HuH-7.5 (cell line): Measurements from ENCODE around the gene PTPRD.
"Not testable (repeated sequence)": the region's sequence is repeated elsewhere in the genome, so short reads cannot be mapped to it uniquely, and the experiment has no call there.

Experiments
- DNase-seq: peaks from one replicate; pipeline ENCODE4 v3.0.0; 2011; ENCODE audit warnings: low spot score

The PTPRD gene

DNA sequence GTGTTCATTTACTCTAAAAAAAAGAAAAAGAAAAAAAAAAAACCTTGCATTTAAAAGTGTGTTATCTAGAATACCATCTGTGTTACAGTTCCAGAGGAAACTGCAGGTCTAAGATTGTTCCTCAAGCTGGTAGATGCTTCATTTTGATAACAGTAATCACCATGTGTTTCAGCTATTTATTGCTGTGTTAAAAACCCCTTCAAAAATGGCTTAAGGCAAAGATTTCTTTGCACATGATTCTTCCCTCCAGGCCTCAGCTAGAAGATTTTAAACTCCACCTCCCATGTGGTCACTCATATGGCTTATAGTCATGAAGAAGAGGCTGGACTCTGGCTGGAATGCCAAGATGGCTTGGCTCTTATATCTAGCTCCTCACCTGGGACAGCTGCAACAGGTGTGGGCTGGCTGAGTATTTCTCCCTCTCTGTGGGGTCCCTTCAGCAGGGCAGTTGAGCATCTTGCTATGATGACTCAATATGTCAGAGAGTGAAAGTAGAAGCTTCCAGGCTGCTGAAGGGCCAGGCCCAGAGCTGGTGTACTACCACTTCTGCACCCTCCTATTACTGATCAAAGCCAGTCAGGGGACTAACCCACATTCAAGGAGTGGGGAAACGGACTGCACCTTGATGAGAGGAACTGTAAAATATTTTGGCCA lies 1892.8 kb downstream of the PTPRD start:
- no peak for DNase-seq

DNA sequence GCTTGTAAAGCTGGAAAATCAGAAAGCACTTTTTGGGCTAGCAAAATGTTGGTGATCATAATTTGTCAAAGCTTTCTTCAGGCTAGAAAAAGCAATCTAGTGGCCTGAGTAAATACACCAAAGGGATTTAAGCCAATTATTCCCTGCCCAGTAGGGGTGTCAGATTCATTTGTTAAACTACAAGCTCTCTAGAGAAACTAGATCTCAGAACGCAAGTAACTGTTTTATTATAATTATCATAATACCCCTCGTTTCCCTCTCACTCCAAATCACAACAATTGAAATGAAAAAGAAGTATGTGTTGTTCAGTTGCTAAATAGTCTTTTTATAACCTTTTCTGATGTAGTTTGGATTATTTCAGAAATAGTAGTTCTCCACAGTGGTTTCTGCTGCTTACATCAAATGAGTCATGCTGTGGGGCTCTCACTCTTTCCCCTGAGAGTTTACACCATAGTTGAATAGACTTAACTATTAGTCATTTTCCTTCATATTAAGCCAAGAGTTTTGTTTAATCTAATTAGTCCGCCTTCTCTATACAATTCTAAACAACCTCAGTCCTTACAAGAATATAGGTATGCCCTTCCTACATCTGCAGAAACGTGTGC lies 1894.6 kb downstream of the PTPRD start:
- DNase-seq: no peak

DNA sequence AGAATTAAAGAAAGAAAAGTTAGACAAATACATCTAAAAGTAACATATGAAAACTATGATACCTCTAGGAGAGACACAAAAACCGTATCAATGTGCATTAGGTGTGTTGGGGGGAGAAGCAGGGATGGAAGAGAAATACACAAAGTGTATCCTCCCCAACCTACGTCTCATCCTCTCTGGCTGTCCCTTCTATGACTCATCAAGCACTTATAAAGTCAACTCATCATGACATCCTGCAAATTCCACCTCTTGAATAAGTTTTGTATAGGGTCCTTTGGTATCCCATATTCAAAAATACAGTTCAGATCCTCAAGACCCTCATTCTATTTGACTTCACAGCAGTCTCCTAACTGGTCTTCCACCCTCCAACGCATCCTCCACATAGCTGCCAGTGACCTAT lies 1895.7 kb downstream of the PTPRD start:
- no peak for DNase-seq

DNA sequence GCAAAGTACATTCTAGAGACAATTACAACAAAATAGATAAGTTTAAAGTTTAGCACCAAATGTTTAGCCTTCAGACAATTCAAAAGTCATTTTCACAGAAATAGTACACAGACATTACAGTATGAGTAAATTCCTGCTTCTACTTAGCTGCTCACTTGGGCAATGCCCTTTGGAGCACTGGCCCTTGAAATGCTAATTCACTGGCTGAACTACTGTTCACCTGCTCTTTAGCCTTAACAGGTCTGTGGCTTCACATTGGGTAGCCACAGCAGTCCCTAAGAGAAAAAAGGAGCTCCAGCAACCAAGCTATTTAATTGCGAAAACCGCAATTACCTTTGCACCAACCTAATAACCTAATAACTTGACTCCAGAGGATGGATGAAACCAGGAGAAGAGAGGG lies 1897.0 kb downstream of the PTPRD start:
- no peak for DNase-seq

DNA sequence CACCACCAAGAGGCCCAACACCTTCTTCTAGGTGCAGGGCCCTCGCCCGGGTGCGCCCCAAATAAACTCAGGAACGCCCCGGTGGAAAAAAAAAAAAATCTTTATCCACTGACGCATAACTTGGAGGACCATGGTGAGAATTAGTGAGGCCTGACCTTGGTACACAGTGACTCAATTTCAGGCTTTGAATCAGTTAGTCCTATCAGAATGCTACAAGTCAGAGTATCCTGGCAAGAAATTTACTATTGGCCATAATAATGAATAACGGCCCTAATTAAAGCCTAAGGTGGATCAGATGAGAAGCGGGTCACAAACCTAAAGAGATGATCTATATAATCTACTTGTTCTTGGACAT lies 1899.0 kb downstream of the PTPRD start:
- no peak for DNase-seq

DNA sequence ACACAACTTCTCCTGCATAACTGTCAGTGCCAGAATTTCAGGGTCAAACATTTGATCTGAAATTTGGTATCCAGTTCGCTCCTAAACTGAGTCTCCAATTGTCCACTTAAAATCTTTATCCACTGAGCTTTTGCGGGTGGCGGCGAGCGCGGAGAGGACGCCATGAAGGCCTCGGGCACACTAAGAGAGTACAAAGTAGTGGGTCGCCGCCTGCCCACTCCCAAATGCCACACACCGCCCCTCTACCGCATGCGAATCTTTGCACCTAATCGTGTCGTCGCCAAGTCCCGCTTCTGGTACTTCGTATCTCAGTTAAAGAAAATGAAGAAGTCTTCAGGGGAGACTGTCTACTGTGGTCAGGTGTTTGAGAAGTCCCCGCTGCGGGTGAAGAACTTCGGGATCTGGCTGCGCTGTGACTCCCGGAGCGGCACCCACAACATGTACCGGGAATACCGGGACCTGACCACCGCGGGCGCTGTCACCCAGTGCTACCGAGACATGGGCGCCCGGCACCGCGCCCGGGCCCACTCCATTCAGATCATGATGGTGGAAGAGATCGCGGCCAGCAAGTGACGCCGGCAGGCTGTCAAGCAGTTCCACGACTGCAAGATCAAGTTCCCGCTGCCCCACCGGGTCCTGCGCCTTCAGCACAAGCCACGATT lies 1899.5 kb downstream of the PTPRD start:
- DNase-seq: no peak

DNA sequence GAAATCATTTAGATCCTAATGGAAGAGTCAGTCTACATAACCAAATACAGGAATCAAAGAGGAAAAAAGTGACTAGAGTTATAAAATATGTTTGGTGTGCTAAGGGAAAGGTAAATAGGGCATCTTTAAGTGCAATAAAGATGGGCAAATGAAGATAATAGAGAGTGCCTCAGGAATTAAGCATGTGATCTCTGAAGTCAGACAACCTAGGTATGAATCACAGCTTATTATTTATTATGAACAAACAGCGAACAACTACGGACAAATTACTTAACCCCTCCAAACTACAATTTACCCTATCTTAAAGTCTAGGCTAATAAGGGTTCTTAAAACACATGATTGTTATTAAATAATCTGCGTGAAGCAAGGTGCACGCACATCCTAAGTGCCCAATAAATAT lies 1903.1 kb downstream of the PTPRD start:
- no peak for DNase-seq

DNA sequence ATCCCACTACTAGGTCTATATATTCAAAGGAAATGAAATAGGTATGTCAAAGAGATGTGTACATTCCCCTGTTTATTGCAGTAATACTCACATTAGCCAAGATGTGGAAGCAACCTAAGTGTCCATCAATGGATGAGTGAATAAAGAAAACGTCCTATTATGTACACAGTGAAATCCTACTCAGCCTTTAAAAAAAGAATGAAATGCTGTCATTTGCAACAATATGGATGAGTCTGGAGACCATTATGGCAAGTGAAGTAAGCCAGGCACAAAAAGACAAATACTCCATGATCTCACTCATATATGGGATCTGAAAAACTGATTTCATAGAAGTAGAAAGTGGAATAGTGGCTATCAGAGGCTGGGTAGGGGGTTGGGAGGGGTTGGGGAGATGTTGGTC lies 1904.1 kb downstream of the PTPRD start:
- no peak for DNase-seq

DNA sequence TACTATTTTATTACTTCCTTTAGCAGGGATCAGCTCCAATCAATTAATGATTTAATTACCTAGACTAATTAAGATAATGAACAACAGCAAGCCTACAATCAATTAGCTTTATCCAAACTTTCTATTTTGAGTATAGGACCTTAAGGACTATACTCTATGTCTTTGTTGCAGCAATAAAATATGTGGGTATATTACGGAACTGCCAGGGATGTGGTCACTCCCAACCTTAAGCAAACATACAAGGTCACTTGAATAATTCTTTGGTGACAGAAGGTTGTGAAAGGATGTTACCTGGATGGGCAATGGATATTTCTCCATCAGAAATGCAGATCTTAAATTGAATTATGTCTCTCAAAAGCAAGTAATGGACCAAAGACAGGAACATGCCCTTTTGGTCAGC lies 1905.8 kb downstream of the PTPRD start:
- DNase-seq: no peak

DNA sequence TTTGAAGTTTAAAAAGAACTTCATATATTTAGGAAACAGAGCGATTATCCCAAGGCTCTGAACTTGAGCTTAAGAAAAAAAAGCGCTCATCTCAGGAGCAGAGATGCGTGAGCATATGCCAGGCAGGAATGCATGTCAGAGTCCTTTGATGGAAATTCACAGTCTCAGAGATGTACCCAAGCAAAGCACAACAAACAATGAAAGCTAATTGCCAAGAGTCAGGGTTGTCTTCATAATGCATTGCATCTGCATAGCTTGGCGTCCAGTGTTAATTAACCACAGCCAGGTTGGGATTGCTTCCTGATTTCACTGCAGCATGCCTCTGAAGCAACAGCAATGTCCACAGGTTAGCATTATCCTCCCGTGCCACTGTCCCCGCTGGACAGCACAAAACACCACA lies 1906.3 kb downstream of the PTPRD start:
- no peak for DNase-seq

DNA sequence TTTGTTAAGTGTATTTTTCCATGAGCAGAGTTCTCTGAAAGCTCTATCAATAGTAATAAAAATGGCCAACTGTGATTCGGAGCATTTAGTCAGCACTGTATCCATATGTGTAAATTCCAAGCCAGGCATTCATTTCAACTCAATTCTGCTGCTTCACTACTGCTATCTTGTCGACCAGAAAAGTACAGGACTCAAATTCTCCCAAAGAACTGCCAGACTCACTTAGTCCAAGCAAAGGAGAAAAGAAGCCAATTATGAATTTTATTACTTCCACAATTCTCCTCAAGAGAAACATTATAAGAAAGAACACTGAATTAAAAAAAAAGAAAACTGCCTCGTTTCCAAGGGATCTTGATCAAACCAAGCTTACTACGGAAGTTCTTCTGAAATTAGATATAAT lies 1906.9 kb downstream of the PTPRD start:
- DNase-seq: no peak

DNA sequence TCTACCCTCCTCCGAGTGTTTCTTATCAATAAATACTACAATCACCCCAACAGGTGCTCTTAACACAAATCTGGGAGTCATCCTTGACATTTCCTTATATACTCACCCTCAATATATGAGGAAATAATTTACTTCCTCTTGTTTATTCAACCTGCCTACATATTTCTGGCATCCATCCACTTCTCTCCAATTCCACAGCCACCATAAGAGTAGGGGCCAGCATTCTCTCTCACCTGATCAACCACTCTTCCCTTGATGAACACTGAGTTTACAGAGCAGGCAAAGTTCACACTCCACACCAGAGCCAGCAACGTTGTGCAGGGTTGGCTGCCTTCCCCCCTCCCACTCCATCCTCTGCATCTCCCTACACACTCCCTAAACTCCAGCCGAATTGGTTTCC lies 1908.9 kb downstream of the PTPRD start:
- DNase-seq: no peak

DNA sequence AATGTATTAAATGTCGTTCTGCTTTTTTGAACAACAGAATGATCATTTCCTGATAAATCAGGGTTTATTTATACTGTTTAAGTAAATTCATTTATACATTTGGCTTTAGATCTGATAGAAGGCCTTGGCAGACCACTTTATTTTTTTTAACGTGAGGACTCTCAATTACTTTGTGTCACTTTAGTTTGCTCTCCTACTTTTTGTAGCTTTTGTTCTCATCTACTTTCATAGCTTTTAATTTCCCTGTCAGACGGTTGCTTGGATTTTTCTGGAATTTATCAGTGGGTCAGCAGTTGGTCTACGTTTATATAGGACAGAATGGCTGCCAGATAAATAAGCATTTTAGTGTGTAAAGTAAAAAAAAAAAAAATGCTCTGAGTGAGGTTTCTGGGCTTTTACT lies 1910.9 kb downstream of the PTPRD start:
- DNase-seq: no peak

DNA sequence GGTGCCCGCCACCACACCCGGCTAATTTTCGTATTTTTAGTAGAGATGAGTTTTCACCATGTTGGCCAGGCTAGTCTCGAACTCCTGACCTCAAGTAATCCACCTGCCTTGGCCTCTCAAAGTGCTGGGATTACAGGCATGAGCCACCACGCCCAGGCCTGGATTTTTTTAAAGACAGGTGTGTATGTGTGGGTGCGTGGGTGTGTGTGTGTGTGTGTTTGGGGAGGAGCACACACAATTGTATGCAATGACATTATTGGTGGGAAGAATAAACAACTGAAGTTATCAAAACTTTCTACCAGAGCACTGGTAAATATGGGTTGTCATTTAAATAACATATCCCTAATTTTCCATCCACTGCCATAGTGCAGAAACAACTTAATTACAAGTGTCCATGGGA lies 1915.2 kb downstream of the PTPRD start:
- not testable (repeated sequence) for DNase-seq

DNA sequence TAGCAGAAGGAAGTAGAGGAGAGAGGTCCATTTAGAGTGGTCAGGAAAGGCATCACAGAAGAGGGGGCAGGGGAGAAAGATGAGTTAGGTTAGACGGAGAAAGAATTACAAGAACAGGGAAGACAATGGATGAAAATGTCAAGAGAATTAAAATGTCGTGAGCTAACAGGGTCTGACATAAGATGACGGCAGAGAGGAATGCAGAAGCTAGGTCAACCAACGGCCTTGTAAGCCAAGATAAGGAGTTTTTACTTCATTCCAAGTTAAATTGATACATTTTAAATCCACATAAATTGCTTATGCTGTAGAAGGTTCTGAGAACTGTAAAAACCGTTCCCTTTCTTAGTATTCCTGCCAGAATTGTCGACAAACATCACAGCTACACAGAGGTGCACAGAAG lies 1916.3 kb downstream of the PTPRD start:
- no peak for DNase-seq

DNA sequence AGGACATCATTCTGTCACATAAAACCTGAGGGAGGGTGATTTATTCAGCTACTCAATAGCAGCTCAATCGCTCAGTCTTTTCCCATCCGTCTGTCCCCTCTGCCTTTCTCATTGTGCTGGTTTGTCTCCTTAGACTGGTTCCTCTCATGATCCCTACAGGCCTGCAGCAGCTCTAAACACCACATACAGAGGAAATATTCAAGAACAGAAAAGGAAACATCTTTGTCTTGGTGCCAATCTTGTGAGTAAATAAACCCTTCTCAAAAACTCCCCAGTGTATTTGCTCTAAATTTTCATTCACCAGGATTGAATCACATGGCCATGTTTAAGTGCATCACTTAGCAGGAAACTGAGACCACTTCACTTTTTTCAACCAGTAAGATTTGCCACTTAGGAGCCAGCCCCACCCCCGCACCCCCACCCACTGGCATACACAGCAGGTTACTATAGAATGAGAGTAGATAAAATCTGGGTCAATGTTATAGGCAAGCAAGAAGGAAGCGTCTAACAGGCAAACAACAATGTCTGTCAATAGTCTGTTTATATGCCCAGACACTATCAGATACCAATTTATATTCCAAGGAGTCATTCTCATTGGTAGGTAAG lies 1917.7 kb downstream of the PTPRD start:
- DNase-seq: no peak

DNA sequence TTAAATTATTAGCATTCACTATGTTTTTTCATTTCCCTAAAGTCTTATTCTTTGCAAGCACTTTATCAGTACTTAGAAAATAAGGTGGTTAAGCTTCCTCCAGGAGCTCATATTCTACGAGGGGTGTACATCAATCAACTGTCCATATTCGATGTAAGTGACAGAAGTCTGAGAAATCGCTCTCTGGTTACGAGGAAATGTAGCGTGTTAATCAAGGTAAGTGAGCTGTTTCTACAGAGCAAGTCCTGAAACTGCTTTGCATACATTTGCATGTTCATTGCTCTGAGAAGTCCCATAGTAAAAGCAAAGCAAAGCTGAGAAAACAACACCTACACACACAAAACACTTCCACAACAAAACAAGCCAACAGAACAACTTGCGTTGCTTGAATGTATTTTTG lies 1919.3 kb downstream of the PTPRD start:
- no peak for DNase-seq

DNA sequence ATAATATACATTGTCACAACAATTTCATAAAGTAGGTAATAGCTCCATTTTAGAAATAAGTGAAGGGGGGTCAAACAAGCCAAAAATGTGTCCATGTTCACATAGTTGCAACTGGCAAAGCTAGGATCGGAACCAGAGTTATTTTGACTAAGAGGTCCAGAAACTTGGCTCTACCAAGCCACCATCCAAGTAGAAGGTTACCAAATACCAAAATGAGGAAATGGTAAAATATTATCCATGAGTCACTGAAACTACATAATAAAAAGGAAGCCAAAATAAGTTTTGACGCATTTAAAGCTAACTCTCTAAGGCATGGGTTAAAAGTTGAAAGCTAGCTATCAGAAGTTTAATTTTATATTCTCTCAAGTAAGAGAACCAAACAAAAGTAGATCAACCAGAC lies 1926.3 kb downstream of the PTPRD start:
- no peak for DNase-seq

DNA sequence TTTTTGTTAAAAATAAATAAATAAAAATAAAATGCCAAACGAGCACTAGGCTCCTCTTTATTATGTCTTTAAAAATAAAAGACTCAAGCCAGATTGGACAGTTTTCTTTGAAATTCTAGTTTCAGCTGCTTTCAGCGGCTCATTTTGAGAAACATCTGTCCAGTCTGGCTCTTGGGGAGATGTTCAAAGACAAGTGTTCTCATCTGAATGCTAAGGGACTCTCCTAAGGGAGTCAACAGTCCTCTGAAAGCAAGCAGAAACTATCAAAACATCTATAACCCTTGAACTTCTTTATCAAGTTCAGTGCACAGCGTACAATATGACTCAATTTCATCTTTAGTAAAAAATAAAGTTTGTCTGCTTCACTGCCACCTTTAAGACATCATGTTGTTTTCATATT lies 1927.0 kb downstream of the PTPRD start:
- no peak for DNase-seq

DNA sequence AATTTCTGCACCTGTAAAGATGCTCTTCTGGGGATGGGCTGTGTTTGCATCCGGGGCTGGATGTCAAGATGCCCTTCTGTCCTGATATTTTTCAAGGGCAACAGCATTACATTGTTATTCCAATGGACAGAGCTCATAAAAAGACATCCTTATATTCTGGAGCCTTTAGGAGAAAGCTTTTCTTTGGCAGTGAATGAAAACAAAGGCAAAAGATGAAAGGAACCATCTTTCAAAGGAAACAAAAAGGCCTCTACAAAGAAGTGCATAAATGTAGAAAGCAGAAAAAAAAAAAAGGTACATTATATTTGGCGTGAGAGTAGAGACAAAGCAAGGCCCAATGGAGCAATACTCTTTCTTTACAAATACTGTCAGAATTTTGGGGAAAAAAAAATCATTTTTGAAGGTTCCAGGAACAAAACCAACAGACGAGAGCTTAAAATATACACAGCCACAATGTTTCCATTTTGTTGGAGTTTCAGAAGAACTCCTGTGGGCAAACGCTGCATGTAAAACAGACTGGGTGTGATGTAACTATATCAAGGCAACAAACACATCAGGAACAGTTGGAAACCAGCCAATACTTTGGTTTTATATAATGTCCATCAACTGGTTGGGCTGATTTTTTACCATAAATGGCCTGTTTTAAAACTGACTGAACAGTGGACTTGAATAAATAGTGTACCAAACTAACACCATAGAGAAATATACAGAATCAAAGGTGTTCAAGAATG lies 1927.7 kb downstream of the PTPRD start:
- no peak for DNase-seq

DNA sequence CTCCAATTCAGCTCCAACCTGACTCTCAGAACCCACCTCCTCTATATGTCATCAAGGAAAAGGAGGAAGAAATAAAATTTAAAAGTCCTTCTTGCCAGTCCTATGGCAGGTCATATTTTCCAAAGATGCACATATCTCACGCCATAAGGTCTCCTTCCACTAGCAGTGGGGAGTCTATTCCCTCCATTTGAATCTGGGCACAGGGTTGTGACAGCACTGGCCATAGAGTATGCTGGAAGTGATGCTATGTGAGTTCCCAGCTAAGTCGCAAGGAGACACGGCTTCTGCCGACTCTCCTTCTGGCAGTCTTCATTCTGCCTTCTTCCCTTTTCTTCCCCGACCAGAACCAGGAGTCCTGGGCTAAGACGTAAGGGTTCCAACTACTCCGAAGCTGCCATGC lies 1929.3 kb downstream of the PTPRD start:
- no peak for DNase-seq

DNA sequence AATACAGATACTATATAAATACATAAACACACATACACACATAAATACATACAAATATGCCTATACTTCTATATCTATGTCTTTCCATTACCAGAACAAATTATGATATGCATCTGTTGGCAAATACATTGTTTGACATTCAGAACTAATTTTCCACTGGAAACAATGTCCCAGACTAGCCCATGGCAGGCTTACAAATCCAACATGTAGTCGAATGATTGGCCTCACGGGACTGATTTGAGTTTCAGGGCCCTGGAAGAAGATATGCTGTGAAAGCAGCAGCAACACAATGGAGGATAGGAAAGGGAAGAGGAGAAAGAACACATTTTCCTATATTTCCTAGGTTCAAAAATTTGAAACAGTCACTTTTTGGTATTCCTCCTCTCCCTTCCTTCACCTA lies 1932.1 kb downstream of the PTPRD start:
- no peak for DNase-seq

DNA sequence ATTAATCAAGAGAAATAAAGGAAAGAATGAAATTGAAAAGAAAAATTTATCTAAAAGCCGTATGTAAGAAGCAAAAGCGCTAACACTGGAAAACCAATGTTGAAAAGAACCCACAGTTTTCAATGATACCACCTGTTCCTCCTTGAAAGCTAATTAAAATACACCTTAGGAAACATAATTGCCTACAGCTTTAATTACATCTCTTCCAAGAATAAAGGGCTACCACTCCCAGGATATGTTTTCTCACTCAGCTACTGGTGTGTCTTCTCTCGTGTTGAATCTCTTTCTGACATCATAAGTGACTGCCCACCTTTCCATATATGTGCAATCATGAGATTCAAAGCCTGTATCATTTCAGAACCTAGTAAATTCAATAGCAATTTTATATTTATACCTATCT lies 1932.6 kb downstream of the PTPRD start:
- DNase-seq: no peak
